Midbrain (tissue), 1 donor: ENCODE results near the gene FXYD3.
A peak's percentile ranks its signal among the peaks of the same experiment; 100 is the strongest.

Experiments
- DNase-seq: peaks from one replicate; lab custom pipeline; 2025; lab: John Stamatoyannopoulos, UW

FXYD3 gene

DNA sequence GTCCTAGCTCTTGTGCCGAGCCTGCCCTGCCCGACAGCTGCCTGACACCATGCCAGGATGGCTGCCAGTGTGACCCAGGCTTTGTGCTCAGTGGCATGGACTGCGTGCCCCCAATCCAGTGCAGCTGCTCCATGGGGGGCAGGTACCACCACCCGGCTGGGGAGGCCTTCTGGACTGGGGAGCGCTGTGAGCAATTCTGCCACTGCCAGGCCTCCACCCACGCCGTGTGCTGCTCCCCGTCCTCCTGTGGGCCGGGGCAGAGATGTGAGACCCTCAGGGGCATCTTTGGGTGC is 9.4 kb upstream of the FXYD3 start:
- DNase-seq, result peak; percentile 78

DNA sequence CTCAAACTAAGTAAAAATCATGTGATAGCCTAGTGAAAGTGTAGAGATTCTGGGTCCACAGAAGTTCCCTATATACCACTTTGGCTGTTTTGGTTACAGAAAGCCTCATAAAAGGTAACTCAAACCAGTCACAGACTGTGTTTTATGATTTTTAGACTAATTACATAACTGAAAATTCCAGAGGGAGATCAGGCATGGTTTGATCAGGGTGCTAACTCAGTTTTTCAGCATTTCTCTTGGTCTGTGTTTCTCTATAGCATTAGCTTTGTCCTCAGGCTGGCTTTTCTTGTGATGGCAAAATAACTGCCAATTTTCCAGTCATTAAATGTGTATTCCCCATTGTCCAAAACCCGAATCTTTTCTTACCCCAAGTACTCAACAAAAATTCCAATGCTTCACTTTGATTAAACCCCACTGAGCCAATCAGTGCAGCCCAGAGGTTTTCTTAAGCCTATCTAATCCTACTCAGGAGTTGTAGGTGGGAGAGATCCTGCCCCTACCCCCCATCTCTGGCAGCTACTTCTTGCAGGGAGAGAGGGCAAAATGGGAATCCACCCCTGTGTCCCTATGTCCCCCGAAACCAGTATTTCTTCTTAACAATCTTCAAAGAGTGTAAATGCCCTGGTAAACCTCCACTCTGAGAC is 8.6 kb upstream of the FXYD3 start:
- DNase-seq, result no peak

DNA sequence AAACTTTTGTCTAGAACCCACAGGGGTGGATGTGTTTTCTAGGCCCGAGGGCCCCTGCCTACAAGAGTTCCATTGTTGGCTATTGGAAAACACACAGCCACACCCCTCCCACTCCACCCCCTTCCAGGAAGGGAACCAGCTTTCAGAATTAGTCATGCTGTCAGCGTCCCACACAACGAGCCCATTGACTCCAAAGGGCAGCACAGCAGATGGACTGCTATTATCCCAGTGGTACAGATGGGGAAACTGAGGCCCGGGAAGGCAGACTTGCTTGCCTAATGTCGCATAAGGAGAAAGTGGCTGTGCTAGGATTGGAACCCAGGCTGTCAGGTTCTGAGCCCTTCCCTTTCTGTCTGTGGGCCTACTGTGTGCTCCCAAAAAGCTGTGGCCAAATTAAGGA is 8.1 kb upstream of the FXYD3 start:
- DNase-seq, result peak; percentile 90

DNA sequence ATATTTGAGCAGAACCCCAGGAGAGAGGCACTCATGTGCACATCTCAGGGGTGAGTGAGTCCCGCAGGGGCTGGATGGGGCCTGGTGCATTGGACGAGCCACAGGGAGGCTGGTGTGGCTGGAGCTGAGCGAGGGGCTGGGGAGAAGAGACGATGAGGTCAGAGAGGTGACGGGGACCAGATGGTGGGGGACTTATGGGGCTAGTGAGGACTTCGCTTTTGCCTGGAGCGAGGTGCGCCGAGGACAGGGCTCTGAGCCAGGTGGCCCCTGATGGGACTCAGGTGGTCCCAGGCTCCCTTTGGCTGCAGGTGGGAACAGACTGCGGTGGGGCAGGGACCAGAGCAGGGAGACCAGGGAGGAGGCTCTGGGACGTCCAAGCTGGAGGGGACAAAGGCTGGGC is 6.9 kb upstream of the FXYD3 start:
- no peak for DNase-seq

DNA sequence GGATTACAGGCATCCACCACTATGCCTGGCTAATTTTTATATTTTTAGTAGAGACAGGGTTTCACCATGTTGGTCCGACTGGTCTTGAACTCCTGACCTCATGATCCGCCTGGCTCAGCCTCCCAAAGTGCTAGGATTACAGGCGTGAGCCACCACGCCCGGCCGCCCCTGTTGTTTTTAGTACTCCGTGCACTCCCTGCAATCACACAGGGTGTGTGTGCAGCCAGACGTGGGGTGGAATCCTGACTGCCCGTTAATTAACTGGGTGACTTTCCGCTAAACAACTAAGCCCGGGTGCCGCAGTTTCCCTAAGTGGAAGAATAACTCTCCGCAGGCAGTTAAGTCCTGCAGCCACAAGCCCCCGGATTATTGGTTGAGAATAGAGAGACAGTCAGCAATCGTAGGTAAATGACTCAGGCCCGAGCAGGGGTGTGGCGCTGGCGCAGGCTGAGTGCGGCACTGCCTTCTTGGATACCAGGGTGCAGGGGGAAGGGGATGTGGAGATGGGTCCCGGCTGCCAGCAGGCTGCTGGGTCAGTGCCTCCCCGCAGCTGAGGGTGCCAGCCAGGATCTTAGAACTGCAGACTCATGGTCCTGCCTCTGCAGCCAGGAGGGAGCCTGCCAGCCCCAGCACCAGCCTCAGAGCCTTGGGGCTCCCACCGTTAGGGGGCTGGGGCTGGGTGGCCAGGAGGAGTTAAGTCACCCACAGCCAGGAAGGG is 6.1 kb upstream of the FXYD3 start:
- DNase-seq, result peak; percentile 77

DNA sequence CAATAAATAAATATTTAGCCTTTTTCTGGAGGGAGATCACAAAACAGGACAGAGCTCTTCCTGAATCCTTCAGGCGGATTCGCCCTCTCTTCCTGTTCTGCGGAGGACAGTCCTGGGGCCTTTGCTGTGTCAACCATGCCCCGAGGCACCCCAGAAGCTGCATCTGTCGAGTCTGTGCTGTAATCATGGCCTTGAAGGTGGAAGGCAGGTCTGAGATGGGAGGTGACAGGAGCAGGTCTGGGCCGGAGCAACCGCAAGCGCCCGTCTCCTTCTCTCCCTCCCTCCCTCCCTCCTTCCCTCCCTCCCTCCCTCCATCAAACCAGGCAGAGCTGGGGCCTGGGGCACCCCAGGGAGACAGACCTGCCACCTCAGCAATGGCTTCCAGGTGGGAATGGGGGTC is 4.6 kb upstream of the FXYD3 start:
- no peak for DNase-seq

DNA sequence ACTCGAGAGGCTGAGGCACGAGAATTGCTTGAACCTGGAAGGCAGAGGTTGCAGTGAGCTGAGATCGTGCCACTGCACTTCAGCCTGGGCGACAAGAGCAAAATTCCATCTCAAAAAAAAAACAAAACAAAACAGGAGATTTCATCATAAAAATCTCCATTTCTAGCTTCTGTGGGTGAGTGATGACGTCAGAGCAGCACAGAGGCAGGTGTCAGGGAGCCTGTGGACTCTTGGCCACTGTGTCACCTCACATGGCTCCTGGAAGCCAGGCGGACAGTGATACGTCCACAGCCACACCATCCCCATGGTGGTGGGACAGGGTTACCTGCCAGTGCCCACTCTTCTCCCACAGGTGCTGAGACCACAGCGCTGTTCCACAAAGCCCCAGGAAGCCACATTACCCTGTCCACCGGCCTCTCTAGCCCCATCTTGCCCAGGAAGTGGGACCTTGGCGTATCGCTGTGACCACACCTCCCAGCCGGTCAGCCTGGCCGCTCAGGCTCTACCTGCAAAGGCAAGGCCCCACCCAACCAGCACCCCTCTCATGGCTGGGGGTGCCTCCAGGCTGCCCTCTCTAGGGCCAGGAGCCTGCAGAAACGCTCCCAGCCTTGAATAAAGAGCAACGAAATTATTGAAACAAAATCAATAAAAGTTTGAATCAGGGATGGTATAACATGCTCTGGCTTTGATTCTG is 2.5 kb upstream of the FXYD3 start:
- no peak for DNase-seq

DNA sequence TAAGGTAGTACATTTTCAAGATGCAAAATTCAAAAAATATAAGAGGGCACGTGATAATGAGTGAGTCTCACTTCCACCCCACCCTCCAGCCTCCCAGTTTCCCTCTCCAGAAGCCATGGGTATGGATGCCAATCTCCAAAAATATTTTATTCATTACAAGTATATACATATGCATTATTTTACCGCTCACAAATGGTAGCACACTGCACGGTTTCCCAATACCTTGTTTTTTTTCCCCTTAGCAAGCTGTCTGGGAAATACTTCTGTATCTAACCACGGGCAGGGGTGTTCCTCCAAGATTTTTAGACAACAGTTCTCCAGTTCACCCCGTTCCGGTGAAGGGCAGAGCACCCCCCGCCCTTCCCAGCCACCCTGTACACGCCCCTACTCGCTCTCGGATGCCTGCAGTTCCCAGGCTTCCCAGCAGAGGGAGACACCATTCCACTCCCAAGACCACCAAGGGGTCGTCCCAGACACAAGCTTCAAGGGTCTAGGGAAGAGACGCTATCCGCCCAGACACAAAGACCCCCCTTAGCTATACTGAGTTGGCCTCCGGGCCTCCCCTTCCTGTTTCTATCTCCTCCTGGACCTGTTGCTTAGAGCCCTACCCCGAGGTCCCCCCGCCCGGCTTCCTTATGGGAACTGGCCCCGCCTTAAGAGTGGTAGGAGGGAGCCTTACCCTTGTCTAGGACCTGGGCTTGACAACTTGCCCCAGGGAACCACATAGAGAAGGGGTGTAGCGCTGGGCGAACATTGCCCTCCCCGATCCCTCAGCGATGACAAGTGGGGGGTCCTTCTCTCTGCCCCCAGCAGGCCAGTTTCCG is 1.1 kb upstream of the FXYD3 start:
- DNase-seq, result peak; percentile 88

DNA sequence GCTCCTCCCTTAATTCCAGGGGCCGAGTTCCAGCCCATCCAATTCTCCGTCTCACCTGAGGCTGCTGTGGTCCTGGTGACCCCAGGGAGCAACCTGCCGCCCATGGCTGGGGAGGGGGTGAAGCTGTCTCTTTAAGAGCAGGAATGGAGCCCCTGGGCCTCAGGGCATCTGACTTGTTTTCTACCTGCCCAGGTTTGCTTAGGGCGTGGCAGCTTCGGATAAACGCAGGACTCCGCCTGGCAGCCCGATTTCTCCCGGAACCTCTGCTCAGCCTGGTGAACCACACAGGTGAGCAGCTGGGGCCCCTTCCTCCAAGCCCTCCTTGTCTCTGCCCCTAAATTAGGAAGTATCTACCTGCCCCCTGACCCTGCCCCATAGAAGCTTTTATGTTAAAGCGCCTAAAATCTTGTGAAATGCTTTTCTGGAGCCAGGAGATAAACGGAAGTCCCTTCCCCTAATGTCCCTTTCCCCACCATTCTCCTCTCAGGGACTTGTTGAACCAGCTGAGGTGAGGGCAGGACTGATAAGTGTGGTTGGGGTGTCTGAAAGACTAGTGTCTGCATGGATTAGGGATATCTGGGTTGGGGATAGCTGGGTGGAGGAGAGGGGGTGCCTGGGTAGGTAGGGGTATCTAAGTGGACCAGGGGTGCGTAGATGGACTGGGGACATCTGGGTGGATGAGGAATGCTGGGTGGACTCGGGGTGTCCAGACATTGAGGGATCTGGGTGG is 614 bp downstream of the FXYD3 start:
- no peak for DNase-seq

DNA sequence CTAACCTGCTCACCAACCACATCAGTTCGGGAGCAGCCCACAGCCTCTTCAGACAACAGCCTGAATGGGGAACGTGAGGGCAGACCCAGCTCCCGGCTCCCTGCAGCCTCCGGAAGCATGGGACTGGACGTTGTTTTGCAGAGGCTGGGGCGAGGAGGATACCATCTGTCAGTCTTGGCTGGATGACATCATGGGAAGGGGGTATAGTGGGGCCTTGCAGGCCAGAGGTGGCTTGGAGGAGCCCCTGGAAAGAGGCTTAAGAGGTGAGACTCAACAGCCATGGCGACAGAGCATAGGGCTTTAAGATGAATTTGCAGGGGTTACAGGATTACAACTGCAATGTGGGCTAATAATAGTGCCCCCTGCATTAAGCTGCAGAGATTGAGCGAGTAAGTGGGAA is 1.5 kb downstream of the FXYD3 start:
- no peak for DNase-seq

DNA sequence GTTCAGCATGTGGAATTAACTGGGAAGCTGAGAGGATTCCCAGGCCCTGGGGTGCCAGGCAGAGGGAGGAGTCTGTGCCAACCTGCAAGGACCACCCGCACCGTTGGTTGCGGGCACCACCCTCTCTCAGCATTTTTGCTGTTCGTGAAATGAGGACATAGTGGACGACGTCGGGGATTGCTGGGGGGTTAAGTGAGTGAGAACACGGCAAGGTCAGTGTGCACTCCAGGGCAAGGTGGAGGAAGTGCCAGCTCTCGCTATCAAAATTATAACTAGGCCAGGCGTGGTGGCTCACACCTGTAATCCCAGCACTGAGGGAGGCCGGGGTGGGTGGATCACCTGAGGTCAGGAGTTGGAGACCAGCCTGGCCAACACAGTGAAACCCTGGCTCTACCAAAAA is 2.2 kb downstream of the FXYD3 start:
- no peak for DNase-seq

DNA sequence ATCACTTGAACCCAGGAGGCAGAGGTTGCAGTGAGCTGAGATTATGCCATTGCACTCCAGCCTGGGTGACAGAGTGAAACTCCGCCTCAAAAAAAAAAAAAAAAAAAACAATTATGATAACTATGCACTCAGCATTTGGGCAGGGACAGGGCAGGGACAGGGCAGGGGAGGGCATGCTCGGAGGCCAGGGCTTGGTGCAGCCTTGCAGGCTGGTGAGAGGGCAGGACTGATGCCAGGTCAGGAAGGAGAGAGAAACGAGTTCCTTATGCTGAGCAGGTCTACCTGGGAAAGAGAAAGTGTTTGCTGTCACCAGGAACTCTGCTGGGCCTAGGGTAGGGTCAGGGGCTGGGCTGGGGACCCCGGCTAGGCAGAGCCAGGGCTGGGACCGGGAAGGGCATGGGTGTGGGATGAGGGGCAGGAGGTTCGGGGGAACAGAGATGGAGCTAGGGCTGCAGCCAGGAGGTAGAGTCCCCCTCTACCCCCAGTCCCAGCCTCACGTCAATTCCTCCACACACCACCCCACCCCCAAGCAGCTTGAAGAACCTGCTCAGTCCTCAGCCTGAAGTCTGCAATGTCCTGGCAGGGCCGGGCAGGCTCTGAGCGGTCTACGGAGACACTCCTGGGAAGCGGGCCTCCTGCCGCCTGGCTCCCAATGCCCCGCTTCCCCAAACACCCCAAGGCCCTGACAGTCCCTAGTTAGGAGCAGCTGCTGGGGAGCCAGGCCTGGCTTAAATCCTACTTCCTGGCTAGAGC is 2.8 kb downstream of the FXYD3 start:
- DNase-seq, result no peak

DNA sequence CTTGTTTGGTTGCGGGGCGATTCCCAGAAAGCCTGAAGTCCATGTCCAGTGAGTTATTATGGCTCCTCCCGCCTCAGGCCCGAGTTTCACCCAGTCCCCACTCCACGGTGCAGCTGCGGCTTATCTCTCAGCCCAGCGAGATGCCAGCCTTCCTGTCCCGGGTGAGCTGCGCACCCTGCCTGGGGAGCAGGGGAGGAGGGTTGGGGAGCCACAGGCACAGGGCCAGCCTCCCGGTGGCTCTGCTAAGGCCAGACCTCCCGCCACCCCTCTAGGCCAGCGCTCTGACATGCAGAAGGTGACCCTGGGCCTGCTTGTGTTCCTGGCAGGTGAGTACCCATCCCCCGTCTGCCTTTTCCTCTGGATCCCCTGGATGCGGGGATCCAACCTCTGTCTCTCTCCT is 3.5 kb downstream of the FXYD3 start:
- no peak for DNase-seq

DNA sequence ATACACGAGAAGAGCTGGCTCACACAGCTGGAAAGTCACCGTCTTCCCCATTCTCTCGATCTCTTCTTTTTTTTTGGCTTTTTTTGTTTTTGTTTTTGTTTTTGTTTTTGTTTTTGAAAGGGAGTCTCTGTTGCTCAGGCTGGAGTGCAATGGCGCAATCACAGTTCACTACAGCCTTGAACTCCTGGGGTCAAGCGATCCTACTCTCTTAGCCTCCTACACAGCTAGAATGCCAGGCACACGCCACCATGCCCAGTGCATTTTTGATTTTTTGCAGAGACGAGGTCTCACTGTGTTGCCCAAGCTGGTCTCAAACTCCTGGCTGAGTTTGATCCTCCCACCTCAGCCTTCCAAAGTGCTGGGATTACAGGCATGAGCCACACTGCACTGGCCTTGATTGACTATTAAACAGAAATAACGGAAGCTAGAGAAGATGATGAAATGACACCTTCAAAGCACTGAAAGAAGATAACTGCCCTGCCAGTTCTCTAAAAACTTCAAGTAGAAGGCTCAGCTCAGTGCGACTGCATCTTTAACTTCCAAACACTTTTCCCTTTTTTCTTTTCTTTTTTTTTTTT is 4.0 kb downstream of the FXYD3 start:
- no peak for DNase-seq

DNA sequence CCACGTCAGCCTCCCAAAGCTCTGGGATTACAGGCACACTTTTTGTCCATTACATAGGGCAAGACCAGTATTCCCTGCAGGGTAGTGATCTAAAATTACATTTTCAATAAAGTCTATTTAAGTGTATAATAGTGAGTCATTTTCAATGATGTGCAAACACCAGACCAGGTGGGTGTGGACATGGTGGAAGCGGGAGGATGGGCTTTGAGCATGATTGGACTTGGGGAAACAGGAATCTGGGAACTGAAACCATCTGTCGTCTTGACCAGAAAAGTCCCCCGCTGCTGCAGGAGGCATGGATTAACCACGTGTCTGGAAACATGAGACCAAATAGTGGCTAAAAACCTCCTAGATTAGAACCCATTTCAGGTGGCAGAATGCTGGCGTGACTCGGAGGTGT is 4.9 kb downstream of the FXYD3 start:
- DNase-seq, result no peak

DNA sequence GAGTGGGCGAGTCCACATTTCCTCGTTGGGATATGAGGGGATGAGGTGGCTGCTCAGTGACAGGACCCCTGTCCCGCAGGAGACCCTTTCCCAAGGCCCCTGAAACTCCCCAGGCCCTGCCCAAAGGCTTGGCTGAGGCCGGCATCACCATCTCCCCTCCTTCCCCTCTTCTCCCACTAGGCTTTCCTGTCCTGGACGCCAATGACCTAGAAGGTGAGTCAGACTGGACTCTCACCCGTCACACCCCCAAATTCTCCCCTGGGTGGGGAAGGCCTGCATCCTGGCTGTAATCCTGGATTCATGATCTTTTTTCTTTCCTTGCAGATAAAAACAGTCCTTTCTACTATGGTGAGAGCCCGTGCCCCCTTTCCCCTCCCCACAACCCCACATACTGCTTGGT is 5.3 kb downstream of the FXYD3 start:
- no peak for DNase-seq

DNA sequence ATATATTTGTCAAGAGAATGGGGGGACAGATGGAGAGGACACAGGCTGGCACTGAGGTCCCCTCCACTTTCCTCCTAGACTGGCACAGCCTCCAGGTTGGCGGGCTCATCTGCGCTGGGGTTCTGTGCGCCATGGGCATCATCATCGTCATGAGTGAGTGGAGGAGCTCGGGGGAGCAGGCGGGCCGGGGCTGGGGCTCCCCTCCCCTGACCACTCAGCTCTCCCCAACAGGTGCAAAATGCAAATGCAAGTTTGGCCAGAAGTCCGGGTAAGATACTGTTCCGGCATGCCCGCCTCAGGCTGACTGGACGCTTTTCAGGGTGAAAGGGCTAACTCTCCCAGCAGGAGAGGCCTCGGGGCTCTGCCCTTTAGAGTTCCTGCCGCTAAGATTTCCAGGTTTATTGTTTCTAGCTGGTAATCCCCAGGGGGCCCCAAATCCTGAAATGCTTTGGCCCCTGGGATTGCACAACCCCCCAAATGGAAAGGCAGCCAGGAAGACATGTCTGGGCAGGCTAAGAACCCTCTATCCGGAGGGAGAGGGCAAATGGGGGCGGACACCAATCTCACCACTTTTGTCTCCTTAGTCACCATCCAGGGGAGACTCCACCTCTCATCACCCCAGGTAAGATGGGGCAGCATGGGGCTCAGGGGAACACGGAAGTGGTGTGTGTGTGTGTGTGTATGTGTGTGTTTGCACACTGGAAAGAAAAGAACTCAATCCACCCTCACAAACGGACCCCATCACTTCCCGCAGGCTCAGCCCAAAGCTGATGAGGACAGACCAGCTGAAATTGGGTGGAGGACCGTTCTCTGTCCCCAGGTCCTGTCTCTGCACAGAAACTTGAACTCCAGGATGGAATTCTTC is 7.3 kb downstream of the FXYD3 start:
- DNase-seq, result no peak

DNA sequence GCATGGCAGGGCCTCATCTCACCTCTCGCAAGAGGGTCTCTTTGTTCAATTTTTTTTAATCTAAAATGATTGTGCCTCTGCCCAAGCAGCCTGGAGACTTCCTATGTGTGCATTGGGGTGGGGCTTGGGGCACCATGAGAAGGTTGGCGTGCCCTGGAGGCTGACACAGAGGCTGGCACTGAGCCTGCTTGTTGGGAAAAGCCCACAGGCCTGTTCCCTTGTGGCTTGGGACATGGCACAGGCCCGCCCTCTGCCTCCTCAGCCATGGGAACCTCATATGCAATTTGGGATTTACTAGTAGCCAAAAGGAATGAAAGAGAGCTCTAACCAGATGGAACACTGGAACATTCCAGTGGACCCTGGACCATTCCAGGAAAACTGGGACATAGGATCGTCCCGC is 8.0 kb downstream of the FXYD3 start:
- no peak for DNase-seq

DNA sequence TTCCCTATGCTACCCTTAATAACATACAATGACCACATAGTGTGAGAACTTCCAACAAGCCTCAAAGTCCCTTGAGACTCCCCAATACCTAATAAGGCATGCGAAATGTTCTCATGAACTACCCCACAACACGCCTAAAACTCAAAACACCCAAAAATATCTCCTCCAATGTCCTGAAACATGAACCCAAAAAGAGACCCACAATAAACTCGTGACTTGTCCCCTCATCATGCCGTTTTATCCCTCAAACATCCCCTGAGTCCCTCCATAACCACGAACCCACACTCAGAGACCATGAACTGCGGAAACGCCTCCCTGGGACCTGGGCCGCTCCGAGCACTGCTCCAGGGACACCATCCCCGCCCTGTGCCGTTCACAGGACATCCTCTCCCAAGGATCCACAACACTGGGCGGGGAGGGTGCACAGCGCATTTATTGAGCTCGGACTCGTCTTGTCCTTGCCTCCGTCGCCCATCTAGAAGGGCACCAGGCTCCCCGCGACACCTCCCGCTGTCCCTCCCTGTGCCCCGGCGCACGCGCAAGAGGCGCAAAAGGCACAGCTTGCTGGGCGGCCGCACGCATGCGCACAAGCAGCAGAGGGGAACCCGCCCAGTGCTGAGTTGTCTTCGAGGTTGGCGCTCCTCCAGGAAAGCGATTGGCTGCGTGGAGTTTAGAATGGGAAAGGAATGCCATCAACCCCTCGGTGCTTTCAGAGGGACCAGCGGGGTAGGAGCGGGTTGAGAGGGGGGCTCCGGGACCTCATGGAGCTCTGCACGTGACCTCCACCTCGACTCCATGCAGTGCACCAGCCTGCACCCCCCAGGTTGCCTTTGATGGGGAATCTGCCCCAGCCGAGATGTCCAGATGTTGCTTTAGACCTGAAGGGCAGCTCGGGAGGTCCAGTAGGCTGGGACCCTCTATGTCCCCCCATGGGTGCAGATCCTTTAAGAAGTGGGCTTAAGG is 8.8 kb downstream of the FXYD3 start:
- DNase-seq, result peak; percentile 95
